Esophagus muscularis mucosa (tissue), 4 donors: ENCODE results near the gene RPS6KC1.

Source experiments
- CTCF ChIP-seq, 3 experiments: fragments of 200-600 bp in 2 of 3; fragments of 450-650 bp in 1 of 3; sonication (generic) in 2 of 3; IDR thresholded peaks; one replicate each; pipeline ENCODE4 v1.5.1; 2017 to 2019; ENCODE audit warnings: antibody characterized with exemption in 3 of 3, mild to moderate bottlenecking in 2 of 3, moderate library complexity in 1 of 3
- EP300 ChIP-seq: sonication (generic); formaldehyde crosslinking; IDR thresholded peaks from one replicate; pipeline ENCODE4 v1.6.1; 2017; ENCODE audit warnings: antibody characterized with exemption
- POLR2A ChIP-seq: fragments of 450-650 bp; IDR thresholded peaks from one replicate; pipeline ENCODE4 v1.6.1; 2017; ENCODE audit warnings: antibody characterized with exemption, moderate library complexity, mild to moderate bottlenecking, low read depth

GRCh38 chr1:213041443-213041842, 9.6 kb upstream of the RPS6KC1 start:
- TF ChIP-seq POLR2A, result no peak
- TF ChIP-seq EP300, result no peak
- TF ChIP-seq CTCF (IDR thresholded peaks at IDR 0.05), result no peak
